ENCODE measurements around the gene TNS3.

- TF ChIP-seq POLR2AphosphoS5 (IDR thresholded peaks at IDR 0.05; ENCODE audit: borderline replicate concordance, low read depth, low read length), result no peak
- no peak for TF ChIP-seq EZH2 (IDR thresholded peaks at IDR 0.05)
- no peak for TF ChIP-seq FOXP2 (optimal IDR thresholded peaks at IDR 0.05; ENCODE audit: control extremely low read depth, extremely low read length, insufficient read depth)
Measured at GRCh38 chr7:47384755-47385535, 197.0 kb downstream of the TNS3 start.
